NCI-H2029 treated with DMSO at 0.1 percent for 48 hours (cell line): ENCODE results near the gene GSTO1.
"Not testable (repeated sequence)": the region's sequence is repeated elsewhere in the genome, so short reads cannot be mapped to it uniquely, and the experiment has no call there.

Source experiments
- DNase-seq: peaks from one replicate; lab custom pipeline; 2025; lab: John Stamatoyannopoulos, UW

Gene GSTO1

DNA sequence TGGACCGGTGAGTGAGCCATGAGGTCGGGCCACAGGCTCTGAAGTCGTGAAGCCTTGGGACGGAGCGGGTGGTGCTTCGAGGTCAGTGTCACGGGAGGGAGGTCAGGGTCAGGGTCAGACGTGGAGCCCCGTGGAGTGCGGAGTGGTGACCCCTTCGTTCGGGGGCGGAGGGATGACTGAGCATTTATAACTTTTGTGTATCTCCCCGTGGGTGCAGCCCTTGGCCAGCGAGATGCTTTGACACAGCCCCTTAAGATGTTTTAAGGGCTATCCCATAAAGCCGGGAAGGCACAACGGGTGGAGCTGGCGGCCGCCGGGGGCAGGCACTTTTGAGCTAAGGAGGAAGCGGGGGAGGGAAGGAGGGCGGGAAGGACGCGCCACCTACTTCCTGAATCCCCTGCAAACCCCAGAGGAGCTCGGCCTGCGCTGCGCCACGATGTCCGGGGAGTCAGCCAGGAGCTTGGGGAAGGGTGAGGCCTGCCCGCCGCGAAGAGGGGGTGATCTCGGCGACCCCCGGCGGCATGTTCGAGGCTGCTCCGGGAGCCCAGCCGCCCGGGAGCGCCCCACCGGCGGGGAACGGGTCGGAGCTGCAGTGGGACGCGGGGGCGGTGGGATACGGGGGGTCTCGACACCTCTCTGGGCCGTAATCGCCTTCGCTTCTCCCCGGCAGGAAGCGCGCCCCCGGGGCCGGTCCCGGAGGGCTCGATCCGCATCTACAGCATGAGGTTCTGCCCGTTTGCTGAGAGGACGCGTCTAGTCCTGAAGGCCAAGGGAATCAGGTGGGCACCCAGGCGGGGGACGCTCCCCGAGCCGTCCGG is at the start of gene GSTO1:
Gene GSTO1, plus strand, starts transcription at position 400 of the 818 bp plus-strand sequence. Its CDS starts 37 bp downstream, at position 437.
- DNase-seq: no peak

DNA sequence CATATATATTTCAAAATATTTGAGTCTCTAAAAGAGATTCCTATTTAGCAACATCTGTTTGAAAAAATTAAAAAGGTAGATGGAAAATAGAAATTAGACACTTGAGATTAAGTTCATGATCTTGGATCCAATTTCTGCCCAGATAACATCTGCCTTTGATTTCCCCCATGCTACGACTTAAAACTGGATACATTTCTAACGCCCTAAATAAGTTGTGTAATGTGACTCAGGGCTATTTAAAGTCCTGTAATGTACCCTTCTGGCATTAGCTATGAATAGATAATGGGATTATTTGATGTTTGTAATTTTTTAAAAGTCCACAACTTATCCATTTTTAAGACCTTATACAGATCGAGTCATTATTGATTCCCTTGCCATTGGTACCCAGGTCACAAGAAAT is 46.0 kb upstream of the GSTO1 start:
- no peak for DNase-seq

DNA sequence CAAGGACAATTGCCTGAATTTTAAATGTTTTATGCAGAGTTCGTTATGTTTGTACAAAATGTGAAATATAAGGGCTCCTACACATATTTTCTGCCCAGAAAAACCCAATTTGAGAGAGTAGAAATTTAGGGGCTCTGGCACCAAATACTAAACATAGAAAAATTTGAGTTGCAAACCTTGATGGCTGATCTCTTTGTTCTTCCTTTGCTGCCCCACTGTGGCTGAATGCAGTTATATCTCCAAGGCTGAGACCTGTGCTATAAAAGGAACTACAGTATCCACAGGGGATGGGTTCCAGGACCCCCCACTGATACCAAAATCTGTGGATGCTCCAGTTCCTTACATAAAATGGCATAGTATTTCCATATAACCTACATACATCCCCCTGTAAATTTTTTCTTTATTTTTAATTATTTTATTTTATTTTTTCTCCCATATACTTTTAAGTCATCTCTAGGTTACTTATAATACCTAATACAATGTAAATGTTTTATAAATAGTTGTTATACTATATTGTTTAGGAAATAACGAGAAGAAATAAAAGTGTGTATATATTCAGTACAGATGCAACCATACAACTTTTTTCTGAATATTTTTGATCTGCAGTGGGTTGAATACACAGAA is 45.0 kb upstream of the GSTO1 start:
- DNase-seq: no peak

DNA sequence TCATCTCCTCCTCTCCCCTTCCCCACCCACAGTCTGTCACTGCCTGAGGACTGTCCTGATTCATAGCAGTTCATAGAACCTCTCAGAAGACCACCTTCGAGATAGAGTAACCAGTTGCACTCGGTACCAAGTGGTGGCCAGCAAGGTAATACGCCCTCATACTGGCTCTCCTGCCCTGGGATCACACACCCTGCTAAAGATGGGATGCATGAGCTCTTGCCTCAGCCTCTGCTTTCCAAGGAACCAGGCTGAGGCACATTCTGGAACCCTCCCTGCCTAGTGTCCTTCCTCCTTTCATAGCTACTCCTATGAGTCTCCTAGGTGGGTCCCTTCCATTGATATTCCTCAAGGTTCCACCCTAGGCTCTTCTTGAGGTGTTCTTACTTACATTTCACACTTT is 38.1 kb upstream of the GSTO1 start:
- DNase-seq: no peak

DNA sequence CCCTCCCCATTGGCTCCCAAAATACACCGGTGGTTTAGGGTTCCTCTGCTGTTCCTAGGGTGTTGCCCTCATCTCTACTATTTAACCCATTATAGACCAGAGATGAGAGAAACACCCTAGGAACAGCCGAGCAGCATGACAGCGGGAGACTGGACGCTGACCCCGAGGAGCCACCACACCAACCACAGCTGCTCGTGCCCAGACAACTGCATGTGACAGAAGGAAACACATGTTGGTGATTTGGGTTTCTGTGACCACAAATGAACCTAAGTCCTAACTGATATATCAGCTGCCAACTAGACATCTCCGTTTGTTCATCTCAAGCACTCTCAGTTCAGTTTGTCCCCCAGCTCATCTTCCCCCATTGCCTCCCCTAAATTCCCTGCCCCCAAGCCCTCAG is 35.9 kb upstream of the GSTO1 start:
- DNase-seq: no peak

DNA sequence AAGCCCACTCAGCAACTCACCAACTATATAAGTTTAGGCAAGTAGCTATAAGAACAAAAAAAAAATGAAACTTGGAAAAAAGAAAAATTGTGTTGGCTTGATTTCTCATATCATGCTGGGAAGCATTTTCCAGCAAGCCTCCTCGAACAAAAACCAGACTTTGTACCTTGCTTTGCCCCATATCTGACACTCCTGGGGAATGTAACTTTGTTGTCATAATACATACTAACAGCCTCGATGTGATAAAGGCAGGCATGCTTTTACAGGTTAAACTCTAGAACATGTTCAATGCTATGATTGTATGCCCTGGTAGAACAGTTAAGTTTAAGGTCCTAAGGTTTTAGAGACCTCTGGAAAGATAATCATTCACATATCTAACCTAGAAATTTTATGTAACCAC is 34.2 kb upstream of the GSTO1 start:
- no peak for DNase-seq

DNA sequence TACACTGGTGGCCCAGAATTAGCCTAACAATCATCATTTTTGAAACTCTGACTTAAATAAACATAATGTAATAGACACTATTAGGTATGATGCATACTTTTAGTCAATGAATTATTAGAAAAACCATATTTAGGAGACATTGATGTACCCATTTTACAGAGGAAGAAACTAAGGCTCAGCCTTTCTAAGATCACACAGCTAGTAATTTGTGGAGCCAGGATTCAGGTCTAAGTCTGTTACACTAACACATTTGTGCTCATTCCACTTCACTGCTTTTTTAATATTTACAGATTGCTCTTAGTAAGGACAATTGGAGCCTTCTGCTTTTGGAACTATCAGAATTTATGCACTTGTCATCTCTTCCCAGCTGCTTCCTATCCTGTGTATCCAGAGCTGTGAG is 31.4 kb upstream of the GSTO1 start:
- no peak for DNase-seq

DNA sequence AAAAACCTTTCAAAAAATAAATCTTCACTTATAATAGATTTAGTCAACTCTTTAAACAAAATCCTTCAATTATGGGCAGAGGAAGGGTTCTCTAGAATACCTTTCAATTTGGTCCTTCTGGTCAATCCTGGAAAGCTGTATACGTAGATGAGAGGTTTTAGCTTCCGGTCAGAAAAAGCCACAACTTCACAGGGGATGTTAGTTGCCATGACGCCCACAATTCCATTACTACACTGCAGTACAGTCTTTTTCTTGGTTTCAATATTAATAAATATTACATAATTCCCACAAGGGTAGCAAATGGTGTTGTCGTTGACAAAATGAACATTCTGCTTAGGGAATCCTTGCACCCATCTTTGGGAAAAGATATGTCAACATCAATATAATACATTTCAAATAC is 24.2 kb upstream of the GSTO1 start:
- DNase-seq: no peak

DNA sequence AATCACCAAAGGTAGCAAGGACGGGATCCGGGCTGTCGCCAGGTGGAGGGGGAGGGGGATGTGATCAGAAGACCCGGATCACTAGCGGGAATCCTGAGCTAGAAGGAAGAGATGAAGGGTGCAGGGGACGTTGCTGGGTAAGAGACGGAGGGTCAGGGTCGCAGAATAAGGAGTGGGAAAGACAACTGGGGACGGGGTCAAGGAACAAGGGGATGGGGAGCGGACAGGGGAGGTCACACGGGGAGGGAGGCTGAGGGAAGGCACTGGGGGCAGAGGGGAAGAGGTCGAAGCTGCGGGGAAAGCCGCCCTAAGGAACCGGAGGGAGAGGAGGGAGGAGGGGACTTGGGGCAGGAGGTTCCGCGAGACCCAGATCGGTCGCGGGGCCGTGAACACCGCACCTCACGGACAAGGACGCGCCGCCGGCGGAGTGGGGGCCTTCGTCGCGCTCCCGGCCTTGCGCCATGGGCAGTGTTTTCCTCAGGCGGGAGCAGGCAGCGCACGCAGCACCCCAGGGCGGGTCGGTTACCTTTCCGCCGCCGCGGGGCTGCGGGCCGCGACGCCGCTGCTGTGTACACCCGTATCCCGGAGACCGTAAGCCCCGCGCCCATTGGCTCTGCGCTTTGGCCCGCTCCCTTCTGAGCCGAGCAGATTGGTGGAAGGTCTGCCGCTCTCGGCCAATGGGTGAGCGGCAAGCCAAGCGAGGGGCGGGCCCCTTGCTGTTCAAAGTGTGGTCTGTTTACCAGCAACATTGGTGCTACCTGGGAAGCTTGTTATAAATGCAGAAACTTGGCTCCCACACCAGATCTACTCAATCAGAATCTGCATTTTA is 22.7 kb upstream of the GSTO1 start, which contains the start of gene CFAP43:
Gene CFAP43, minus strand, starts transcription at position 581 of the 829 bp plus-strand sequence. Its CDS starts 118 bp downstream, at position 463.
- DNase-seq: peak; percentile 48

DNA sequence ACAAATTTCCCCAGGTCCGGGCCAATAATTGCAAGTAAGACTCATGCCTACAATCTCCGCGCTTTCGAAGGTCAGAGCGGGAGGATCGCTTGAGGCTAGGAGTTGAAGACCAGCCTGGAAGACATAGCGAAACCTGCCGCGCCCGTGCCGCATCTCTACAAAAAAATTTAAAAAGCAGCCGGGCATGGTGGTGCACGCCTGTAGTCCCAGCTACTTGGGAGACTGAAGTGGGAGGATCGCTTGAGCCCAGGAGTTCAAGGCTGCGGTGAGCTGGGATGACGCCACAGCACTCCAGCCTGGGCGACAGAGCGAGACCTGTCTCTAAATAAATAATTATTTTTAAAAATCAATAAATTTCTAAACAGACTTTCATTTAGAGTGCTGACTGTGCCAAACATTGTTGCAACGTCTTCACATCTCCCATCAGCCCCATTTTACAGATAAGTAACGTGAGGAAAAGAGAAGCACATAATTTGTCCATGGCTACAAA is 22.0 kb upstream of the GSTO1 start:
- DNase-seq: no peak

DNA sequence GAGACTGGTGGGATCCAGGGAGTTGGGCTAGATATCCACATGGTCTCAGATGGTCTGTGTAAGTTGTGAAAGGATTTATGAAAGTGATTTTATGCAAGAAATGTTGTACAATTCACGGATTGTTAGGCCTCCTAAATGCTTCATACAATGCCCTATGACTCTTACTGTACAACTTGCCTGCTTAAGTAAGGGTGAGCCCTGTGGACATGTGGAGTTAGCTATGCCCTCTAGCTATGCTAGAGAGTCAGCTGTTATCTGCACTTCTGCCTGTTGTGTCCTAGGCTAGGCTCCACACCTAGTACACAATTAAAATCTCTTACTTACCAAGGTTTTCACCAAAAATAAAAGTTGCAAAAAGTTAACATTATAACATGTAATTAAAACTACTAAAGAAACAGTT is 20.9 kb upstream of the GSTO1 start:
- no peak for DNase-seq

DNA sequence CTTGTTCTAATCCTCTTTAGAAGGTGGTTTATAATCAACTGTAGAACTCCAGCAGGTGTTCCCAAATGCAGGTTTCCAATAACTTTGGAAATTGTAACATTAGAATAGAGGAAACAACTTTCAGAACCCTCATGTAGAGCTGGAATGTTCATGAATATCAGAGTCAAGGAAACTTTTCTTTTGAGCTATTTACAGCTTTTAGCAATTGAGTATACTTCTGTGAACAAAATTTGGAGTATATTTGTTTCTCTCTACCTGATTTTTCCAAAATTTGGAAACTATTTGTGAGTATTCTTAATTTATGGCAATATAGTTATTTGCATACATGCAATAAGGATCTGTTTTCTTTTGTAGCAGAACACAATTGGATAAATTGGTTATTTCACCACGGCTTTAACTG is 19.8 kb upstream of the GSTO1 start:
- DNase-seq: no peak

DNA sequence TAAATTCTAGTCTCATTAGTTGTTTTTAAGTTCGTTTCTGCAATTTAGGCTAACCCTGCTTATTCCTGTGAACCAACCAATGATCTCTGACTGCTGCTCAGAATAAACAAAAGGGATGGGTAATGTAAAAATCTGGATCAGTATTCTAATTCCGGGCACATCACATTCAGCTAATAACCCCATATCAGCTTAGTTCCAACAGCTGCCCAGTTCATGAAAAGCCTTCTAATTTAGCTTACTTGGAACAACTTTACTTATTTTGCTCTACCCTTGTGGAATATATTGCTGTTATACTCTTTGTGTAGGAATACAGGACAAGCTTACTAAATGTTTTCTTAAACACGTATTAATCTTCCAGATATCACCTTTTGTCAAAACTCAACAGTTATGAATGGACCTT is 18.9 kb upstream of the GSTO1 start:
- no peak for DNase-seq

DNA sequence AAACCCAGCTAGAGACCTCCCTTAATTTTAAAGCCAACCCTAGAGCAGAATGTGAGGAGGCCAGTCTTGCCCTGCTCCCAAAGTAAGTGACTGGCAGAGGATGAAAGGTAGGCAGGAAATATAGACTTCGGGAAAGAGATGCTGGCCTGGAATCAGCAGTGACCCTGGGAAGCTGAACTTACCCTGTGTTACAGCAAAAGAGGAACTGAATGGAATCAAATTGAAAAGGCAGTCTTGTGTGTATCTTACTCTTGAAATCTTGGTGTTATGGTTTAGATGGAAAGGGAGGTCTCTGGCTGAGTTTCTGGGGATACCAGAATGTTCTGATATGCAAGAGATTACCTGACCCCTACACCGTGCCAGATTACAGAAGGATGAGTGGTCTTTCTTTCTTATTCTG is 14.6 kb upstream of the GSTO1 start:
- no peak for DNase-seq

DNA sequence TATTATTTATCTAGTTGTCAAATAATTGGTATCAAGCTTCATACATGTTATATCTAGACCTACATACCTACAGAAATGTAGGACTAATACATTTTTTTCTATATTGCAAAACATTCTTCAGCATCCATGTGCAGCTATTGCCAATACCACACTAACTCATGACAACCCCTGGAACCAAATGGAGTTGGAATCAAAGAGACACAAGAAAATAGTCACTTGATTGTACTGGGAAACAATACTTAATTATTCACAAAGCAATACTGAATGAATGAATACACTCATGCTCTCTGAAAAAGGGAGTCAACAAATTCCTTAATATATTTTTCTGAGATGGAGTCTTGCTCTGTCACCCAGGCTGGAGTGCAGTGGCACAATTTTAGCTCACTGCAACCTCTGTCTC is 12.1 kb upstream of the GSTO1 start:
- no peak for DNase-seq

DNA sequence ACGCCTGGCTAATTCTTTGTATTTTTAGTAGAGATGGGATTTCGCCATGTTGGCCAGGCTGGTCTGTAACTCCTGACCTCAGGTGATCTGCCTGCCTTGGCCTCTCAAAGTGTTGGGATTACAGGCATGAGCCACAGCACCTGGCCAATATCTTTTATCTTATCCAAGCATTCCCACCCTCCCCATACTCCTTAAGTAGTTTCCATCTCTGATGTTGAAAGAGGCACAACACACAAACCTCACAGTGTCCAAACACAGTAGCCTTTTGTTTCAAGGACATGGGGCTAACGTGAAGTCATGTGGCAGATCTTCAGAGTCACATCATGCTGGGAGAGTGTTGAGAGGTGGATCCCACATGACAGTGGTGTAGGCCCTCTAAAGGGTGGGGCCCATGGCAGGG is 11.7 kb upstream of the GSTO1 start:
- DNase-seq: not testable (repeated sequence)

DNA sequence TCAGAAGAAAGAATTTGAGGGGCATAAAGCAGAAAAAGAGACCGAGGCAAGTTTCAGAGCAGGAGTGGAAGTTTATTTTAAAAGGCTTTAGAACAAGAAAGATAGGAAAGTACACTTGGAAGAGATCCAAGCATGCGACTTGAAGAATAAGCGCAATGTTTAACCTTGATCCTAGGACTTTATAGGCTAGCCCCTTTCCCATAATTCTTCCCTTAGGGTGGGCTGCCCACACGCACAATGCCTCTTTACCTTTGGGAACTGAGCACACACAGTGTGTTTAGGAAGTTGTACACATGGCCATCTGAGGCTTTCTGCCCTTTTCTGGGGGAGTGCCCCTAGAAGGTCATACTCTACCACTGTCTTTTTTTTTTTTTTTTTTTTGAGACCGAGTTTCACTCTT is 11.2 kb upstream of the GSTO1 start:
- no peak for DNase-seq

DNA sequence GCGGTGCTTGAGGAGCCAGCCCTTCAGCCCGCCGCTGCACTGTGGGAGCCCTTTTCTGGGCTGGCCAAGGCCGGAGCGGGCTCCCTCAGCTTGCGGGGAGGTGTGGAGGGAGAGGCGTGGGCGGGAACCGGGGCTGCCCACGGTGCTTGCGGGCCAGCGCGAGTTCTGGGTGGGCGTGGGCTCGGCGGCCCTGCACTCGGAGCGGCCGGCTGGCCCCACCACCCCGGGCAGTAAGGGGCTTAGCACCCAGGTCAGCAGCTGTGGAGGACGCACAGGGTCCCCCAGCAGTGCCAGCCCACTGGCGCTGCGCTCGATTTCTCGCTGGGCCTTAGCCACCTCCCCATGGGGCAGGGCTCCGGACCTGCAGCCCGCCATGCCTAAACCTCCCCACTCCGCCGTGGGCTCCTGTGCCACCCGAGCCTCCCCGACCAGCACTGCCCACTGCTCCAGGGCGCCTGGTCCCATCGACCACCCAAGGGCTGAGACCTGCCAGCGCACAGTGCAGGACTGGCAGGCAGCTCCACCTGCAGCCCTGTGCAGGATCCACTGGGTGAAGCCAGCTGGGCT is 9.5 kb upstream of the GSTO1 start:
- no peak for DNase-seq

DNA sequence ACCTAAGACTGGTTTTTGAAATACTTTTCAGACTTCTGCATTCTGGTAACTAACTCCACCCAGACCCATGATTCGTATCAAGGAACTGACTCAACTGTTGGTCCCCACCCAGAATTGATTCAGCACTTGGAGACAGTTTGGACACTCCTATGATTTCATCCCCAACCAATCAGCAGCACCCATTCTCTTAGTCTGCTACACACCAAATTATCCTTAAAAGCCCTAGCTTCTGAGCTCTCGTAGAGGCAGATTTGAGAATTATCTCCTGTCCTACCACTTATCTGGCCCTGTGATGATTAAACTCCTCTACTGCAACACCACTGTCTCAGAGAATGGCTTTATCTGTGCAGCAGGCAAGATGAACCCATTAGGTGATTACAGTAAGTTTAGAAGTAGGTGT is 7.7 kb upstream of the GSTO1 start:
- no peak for DNase-seq

DNA sequence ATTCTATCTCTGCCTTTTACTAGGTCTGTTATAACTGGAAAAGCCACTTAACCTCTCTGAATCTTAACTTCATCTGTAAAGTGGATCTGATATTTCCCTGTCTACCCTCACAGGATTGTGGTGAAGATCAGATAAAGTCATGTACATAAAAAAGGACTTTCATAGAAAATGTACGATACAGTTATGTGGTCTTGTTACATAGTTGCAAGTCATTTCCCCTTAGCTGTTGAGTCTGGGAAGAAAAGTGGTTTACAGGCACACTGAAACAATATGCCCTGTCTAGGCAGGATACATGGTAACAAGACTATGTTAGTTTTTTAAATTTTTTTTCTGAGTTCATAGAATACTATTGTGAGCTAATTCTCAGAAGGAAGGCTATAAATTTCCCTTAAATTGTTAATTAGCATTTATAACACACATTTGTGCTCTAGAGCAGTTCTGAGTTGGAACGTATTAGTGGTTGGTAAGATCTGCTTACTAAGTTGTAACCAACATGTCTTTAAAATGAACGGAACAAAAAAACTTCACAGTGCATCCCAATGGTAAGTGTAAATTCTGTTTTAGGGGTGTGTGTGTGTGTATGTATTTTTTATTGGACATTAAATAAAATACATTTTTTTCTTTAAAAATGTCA is 7.1 kb upstream of the GSTO1 start:
- DNase-seq: no peak

DNA sequence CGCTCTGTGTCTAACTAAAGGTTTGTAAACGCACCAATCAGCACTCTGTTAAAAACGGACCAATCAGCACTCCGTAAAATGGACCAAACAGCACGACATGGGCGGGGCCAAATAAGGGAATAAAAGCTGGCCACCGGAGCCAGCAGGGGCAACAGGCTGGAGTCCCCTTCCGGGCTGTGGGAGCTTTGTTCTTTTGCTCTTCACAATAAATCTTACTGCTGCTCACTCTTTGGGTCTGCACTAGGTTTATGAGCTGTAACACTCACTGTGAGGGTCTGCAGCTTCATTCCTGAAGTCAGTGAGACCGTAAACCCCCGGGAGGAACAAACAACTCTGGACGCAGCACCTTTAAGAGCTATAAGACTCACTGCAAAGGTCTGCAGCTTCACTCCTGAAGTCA is 5.8 kb upstream of the GSTO1 start:
- not testable (repeated sequence) for DNase-seq

DNA sequence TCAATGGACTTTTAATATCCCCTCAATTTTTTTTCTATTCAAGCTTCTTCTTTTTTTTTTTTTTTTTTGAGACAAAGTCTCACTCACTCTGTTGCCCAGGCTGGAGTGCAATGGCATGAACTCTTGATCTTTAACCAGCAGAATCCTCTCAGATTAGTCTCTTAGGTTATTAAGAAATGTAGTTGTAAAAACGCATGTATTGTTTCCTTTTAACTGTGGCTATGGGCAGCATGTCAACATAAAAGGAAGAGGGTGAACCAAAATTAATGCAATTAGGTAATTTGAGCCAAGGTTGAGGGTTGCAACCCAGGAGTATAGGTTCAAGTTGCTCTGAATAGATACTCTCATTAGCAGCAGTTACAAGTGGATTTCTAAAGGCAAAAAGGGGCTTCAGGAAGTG is 4.3 kb upstream of the GSTO1 start:
- DNase-seq: no peak
